Measurements from ENCODE around the gene FBXL17. TPM values are rescaled to one million over a fixed set of nuclear protein-coding genes. Genes with fewer than 3 reads are reported as not detected.

Gene FBXL17
- total and polyA plus RNA-seq, 9 of the 15 experiments (the other 6 are each of a cell fraction or from before 2014, with no cell fraction given): 0.32 to 5.4 (median 1.8) TPM

GRCh38 chr5:107871023-107871422, 510.9 kb downstream of the FBXL17 start:
- Histone ChIP-seq H3K4me3 (no peak overlapping the region), H3K27ac (ENCODE audit: extremely low read depth, low read depth, low read length) (no peak overlapping the region), H3K9me1 (ENCODE audit: control insufficient read depth, insufficient read depth, low read length) (no peaks in the 10 kb centered on the region), H3K9ac (ENCODE audit: insufficient read depth in 1 of 2, low read depth in 2 of 2, low read length in 2 of 2) (no peak overlapping the region), H2AFZ (ENCODE audit: low read depth, low read length) (no peak overlapping the region), H3K9me3 (replicated peaks; ENCODE audit: control insufficient read depth, insufficient read depth, low read depth, low read length) (no peaks in the 10 kb centered on the region), H3K36me3 (ENCODE audit: control insufficient read depth, insufficient read depth, low read length) (no peaks in the 10 kb centered on the region), H3K27me3 (ENCODE audit: control insufficient read depth in 2 of 2, insufficient read depth in 2 of 2, low read length in 2 of 2) (no peaks in the 10 kb centered on the region), H3K4me1 (replicated peaks in 1 of 2; ENCODE audit: control insufficient read depth in 2 of 2, insufficient read depth in 2 of 2, low read length in 2 of 2) (no peaks in the 10 kb centered on the region), H3K79me2 (ENCODE audit: control insufficient read depth, insufficient read depth, low read length) (no peaks in the 10 kb centered on the region), H3K4me2 (ENCODE audit: insufficient read depth, low read length) (no peak overlapping the region), H4K20me1 (replicated peaks; ENCODE audit: control insufficient read depth, insufficient read depth, low read length) (no peaks in the 10 kb centered on the region)
- ATAC-seq (no peak), DNase-seq (ENCODE audit: extremely low read depth in 1 of 4, low spot score in 3 of 4) (no peak), FAIRE-seq (no peak)
- ChIA-PET POLR2A (no interaction called here), CTCF (ENCODE audit: low intra/inter-chr PET ratio) (no interaction called here)
- intact Hi-C loops (cut with micrococcal nuclease) (no loop called here), in situ Hi-C loops (cut with MboI) (no loop called here)
- 0% methylated on average over 3 of the region's 3 CpGs for WGBS (ENCODE audit: insufficient coverage, low coverage, missing lambda C conversion rate)
- TF ChIP-seq NONO (IDR thresholded peaks at IDR 0.05; ENCODE audit: low read depth in 2 of 2, low read length in 1 of 2) (no peak), HNRNPUL1 (IDR thresholded peaks at IDR 0.05; ENCODE audit: low read length) (no peak), GMEB1 (CRISPR knock-in tag; IDR thresholded peaks at IDR 0.05) (no peak), ZNF140 (CRISPR knock-in tag; IDR thresholded peaks at IDR 0.05) (no peak), KDM1A (IDR thresholded peaks at IDR 0.05) (no peak)
- BruUV-seq (replicated peaks): no TSS peak

Data from K562 (cell line).